ENCODE data around the gene RPL35. TPM values are rescaled to one million over a fixed set of nuclear protein-coding genes. Genes with fewer than 3 reads are reported as not detected.
"Not testable (repeated sequence)": the region's sequence is repeated elsewhere in the genome, so short reads cannot be mapped to it uniquely, and the experiment has no call there.

RPL35 gene
- total RNA-seq, 1 donor from 2014 or later, result 1,601 TPM

- DNase-seq (ENCODE audit: low spot score), result no peak
Measured at GRCh38 chr9:124852829-124853531, 8.8 kb downstream of the RPL35 start, which contains the start of gene WDR38. Gene WDR38 (plus strand): TSS chr9:124853460. CDS start chr9:124853532, 72 bp downstream.

GRCh38 chr9:124852121-124852828, 9.5 kb downstream of the RPL35 start:
- DNase-seq (ENCODE audit: low spot score), result no peak

- DNase-seq (ENCODE audit: low spot score), result no peak
Measured at GRCh38 chr9:124849801-124850200, 12.0 kb downstream of the RPL35 start.

- no peak for DNase-seq (ENCODE audit: low spot score)
Measured at GRCh38 chr9:124846969-124847368, 14.8 kb downstream of the RPL35 start.

- not testable (repeated sequence) for DNase-seq (ENCODE audit: low spot score)
Measured at GRCh38 chr9:124846467-124846866, 15.3 kb downstream of the RPL35 start.

- DNase-seq (ENCODE audit: low spot score), result no peak
Measured at GRCh38 chr9:124844291-124844690, 17.5 kb downstream of the RPL35 start.

- DNase-seq (ENCODE audit: low spot score), result no peak
Measured at GRCh38 chr9:124843456-124844034, 18.2 kb downstream of the RPL35 start.

- DNase-seq (ENCODE audit: low spot score), result no peak
Measured at GRCh38 chr9:124841075-124841821, 20.5 kb downstream of the RPL35 start.

GRCh38 chr9:124840300-124840833, 21.4 kb downstream of the RPL35 start:
- DNase-seq (ENCODE audit: low spot score), result no peak

- no peak for DNase-seq (ENCODE audit: low spot score)
Measured at GRCh38 chr9:124839612-124840299, 22.0 kb downstream of the RPL35 start.

- DNase-seq (ENCODE audit: low spot score), result not testable (repeated sequence)
Measured at GRCh38 chr9:124838567-124839275, 23.0 kb downstream of the RPL35 start.

GRCh38 chr9:124838132-124838531, 23.6 kb downstream of the RPL35 start:
- not testable (repeated sequence) for DNase-seq (ENCODE audit: low spot score)

- DNase-seq (ENCODE audit: low spot score), result peak; percentile 75
Measured at GRCh38 chr9:124835026-124835557, 26.7 kb downstream of the RPL35 start.

GRCh38 chr9:124834591-124834990, 27.2 kb downstream of the RPL35 start:
- DNase-seq (ENCODE audit: low spot score), result no peak

GRCh38 chr9:124831642-124832364, 30.0 kb downstream of the RPL35 start:
- DNase-seq (ENCODE audit: low spot score), result no peak

GRCh38 chr9:124830593-124830992, 31.2 kb downstream of the RPL35 start:
- no peak for DNase-seq (ENCODE audit: low spot score)

GRCh38 chr9:124829334-124829669, 32.5 kb downstream of the RPL35 start:
- no peak for DNase-seq (ENCODE audit: low spot score)

GRCh38 chr9:124828489-124829333, 33.0 kb downstream of the RPL35 start:
- no peak for DNase-seq (ENCODE audit: low spot score)
